HEK293 (cell line): Measurements from ENCODE around the gene USP44.

Experiments used
- CTCF ChIA-PET: fragments of 350-600 bp; formaldehyde crosslinking; extraction: SDS; loops from one replicate; lab custom pipeline; 2021; ENCODE audit warnings: antibody characterized with exemption; lab: Yijun Ruan, JAX
- POLR2A ChIA-PET: fragments of 300-600 bp; formaldehyde crosslinking; extraction: SDS; loops from one replicate; lab custom pipeline; 2020; ENCODE audit warnings: antibody characterized with exemption, inconsistent platforms; lab: Yijun Ruan, JAX
- H3K27ac ChIP-seq: fragments of 200-500 bp; sonication (Bioruptor generic); 2 replicates; pipeline ENCODE4 v1.5.1; 2014; ENCODE audit warnings: low read depth, low read length, control low read depth, inconsistent platforms; ENCODE audit errors: extremely low read depth
- H3K36me3 ChIP-seq, 2 experiments: fragments of 200-500 bp in 1 of 2; sonication (Bioruptor generic) in 1 of 2; 1 replicate in 1 of 2; 2 replicates in 1 of 2; pipeline ENCODE4 v1.5.1; 2014 to 2017; ENCODE audit warnings: inconsistent platforms in 2 of 2, low read length in 2 of 2; ENCODE audit not compliant: control insufficient read depth in 2 of 2, insufficient read depth in 1 of 2
- H3K4me1 ChIP-seq: fragments of 200-500 bp; sonication (Bioruptor generic); 2 replicates; pipeline ENCODE4 v1.5.1; 2014; ENCODE audit warnings: mild to moderate bottlenecking, low read length, inconsistent platforms; ENCODE audit not compliant: control insufficient read depth, insufficient read depth
- H3K4me3 ChIP-seq: 2 replicates; pipeline ENCODE4 v1.5.1; 2011; ENCODE audit warnings: low read depth, mild to moderate bottlenecking, control low read depth, low read length, moderate library complexity
- H3K9me3 ChIP-seq: fragments of 200-500 bp; sonication (Bioruptor generic); 2 replicates; pipeline ENCODE4 v1.5.1; 2014; ENCODE audit warnings: low read depth, low read length, inconsistent platforms; ENCODE audit not compliant: control insufficient read depth, insufficient read depth
- GFI1B ChIP-seq: fragments of 450-650 bp; formaldehyde crosslinking; IDR thresholded peaks from 2 replicates; pipeline ENCODE4 v1.5.1; 2016; ENCODE audit warnings: missing biosample characterization, missing genetic modification characterization
- SP7 ChIP-seq: fragments of 450-650 bp; formaldehyde crosslinking; IDR thresholded peaks from 2 replicates; pipeline ENCODE4 v1.5.1; 2016; ENCODE audit warnings: missing biosample characterization, missing genetic modification characterization
- ZEB2 ChIP-seq: fragments of 450-650 bp; formaldehyde crosslinking; IDR thresholded peaks from 2 replicates; pipeline ENCODE4 v1.5.1; 2016; ENCODE audit warnings: missing biosample characterization, missing genetic modification characterization
- ZFP3 ChIP-seq: fragments of 450-650 bp; formaldehyde crosslinking; IDR thresholded peaks from 2 replicates; pipeline ENCODE4 v1.5.1; 2016; ENCODE audit warnings: low read depth, missing biosample characterization, missing genetic modification characterization
- ZNF121 ChIP-seq: fragments of 450-650 bp; formaldehyde crosslinking; IDR thresholded peaks from 2 replicates; pipeline ENCODE4 v1.5.1; 2016; ENCODE audit warnings: missing biosample characterization, missing genetic modification characterization
- ZNF202 ChIP-seq: fragments of 450-650 bp; formaldehyde crosslinking; IDR thresholded peaks from 2 replicates; pipeline ENCODE4 v1.5.1; 2016; ENCODE audit warnings: missing biosample characterization, missing genetic modification characterization, borderline replicate concordance
- ZNF221 ChIP-seq: fragments of 450-650 bp; formaldehyde crosslinking; IDR thresholded peaks from 2 replicates; pipeline ENCODE4 v1.5.1; 2017; ENCODE audit warnings: missing biosample characterization, missing genetic modification characterization, borderline replicate concordance
- ZNF514 ChIP-seq: fragments of 450-650 bp; formaldehyde crosslinking; IDR thresholded peaks from 2 replicates; pipeline ENCODE4 v1.5.1; 2016; ENCODE audit warnings: missing biosample characterization, missing genetic modification characterization
- ZNF560 ChIP-seq: fragments of 450-650 bp; formaldehyde crosslinking; IDR thresholded peaks from 2 replicates; pipeline ENCODE4 v1.5.1; 2017; ENCODE audit warnings: missing biosample characterization, missing genetic modification characterization, borderline replicate concordance
- ZNF600 ChIP-seq: fragments of 450-650 bp; formaldehyde crosslinking; IDR thresholded peaks from 2 replicates; pipeline ENCODE4 v1.5.1; 2016; ENCODE audit warnings: missing biosample characterization, missing genetic modification characterization
- ZNF623 ChIP-seq: fragments of 450-650 bp; formaldehyde crosslinking; IDR thresholded peaks from 2 replicates; pipeline ENCODE4 v1.5.1; 2016; ENCODE audit warnings: missing biosample characterization, missing genetic modification characterization
- ZNF629 ChIP-seq: fragments of 450-650 bp; formaldehyde crosslinking; IDR thresholded peaks from 2 replicates; pipeline ENCODE4 v1.5.1; 2017; ENCODE audit warnings: missing biosample characterization, missing genetic modification characterization
- ZNF660 ChIP-seq: fragments of 450-650 bp; IDR thresholded peaks from 2 replicates; pipeline ENCODE4 v1.5.1; 2018; ENCODE audit warnings: missing biosample characterization, mild to moderate bottlenecking, missing genetic modification characterization
- ZNF76 ChIP-seq: fragments of 450-650 bp; formaldehyde crosslinking; IDR thresholded peaks from 2 replicates; pipeline ENCODE4; 2016; ENCODE audit warnings: low read depth, missing biosample characterization, missing genetic modification characterization, borderline replicate concordance
- ZXDB ChIP-seq: fragments of 450-650 bp; formaldehyde crosslinking; IDR thresholded peaks from 2 replicates; pipeline ENCODE4 v1.5.1; 2016; ENCODE audit warnings: missing biosample characterization, missing genetic modification characterization
- TF ChIP-seq, protein P1 (sequence below): fragments of 450-650 bp; formaldehyde crosslinking; IDR thresholded peaks from 2 replicates; pipeline ENCODE4 v1.5.1; 2016; ENCODE audit warnings: missing biosample characterization, missing genetic modification characterization
- TF ChIP-seq, protein P2 (sequence below): fragments of 450-650 bp; formaldehyde crosslinking; IDR thresholded peaks from 2 replicates; pipeline ENCODE4 v1.5.1; 2017; ENCODE audit warnings: missing biosample characterization, mild to moderate bottlenecking, missing genetic modification characterization, moderate library complexity
- TF ChIP-seq, protein P3 (sequence below): fragments of 450-650 bp; formaldehyde crosslinking; IDR thresholded peaks from 2 replicates; pipeline ENCODE4 v1.5.1; 2016; ENCODE audit warnings: missing biosample characterization, missing genetic modification characterization

USP44 gene

DNA sequence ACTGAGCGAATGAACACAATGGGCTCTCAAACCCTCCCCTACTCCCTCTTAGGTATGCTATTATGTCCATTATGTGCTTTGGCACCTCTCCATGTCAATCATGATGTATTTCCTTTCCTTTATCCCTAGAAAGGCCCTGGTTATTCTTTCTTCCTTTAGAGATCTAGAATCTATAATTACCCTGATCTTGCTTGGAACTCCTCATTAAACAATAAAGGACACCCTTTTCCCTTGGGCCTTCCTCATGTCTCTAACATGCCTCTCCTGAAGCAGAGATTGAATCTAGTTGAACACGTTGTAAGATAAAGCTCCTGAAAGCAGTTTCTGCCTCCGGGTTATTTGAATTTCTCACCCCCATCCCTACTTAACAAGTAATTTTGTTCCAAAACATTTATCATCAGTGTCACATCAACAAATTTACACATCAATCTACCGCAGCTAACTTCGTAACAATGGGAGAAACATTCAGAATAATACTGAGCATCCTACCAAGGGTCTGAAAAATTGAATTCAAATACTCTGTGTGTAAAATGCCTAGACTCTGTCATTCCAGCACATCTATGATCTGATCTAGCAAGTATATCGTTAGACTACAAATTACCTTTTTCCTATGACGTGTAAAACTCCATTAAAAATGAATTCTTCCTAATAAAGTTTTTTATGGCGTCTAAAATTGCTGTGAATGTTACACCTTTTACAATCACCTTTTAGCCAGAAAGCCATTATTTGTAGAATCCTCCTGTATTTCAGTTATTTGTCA lies 5.4 kb downstream of the USP44 start (continued):
- no peak for TF ChIP-seq ZNF560 (tag by site-specific recombination)
- TF ChIP-seq, protein P1, sequence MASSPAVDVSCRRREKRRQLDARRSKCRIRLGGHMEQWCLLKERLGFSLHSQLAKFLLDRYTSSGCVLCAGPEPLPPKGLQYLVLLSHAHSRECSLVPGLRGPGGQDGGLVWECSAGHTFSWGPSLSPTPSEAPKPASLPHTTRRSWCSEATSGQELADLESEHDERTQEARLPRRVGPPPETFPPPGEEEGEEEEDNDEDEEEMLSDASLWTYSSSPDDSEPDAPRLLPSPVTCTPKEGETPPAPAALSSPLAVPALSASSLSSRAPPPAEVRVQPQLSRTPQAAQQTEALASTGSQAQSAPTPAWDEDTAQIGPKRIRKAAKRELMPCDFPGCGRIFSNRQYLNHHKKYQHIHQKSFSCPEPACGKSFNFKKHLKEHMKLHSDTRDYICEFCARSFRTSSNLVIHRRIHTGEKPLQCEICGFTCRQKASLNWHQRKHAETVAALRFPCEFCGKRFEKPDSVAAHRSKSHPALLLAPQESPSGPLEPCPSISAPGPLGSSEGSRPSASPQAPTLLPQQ = no peak; the same call in 1 of the 2 replicates
- TF ChIP-seq SP7 = peak; percentile 100
- TF ChIP-seq ZNF600 (tag by site-specific recombination) = 0 out of 2 replicates have a peak, but pooled peaks have one; percentile 9
- TF ChIP-seq ZNF629 = peak; percentile 62
- TF ChIP-seq ZXDB (tag by site-specific recombination) = 0 out of 2 replicates have a peak, but pooled peaks have one; percentile 43

DNA sequence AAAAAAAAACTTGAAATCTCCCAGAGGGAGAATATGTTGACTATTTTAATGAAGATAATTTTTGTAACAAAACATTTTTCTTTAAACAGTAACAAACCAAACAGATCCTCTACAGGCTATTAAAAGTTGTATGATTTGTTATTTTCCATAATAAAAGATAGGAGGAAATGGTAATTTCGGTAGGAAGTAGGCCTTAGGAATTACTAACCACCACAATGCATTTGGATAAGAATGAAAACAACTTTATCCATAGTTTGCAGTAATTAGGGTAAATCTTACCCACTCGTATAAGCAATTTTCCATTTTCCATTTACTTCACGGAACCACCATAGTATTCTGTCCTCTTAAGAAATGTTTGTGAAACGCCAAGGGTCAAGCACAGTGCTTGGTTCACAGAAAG lies 6.0 kb downstream of the USP44 start:
- no peak for TF ChIP-seq ZNF514
- TF ChIP-seq ZNF660 (tag by site-specific recombination) = 0 out of 2 replicates have a peak, but pooled peaks have one; percentile 35
- peak overlapping the region; percentile 47; the same call in 1 of the 2 replicates for H3K27ac ChIP-seq
- H3K9me3 ChIP-seq = no peaks in the 10 kb centered on the region
- no peaks in the 10 kb centered on the region for H3K36me3 ChIP-seq
- POLR2A ChIA-PET = interaction anchor here (0.8 kb wide), 1 partner anchor 72 kb away, joined by 3 read pairs; the partner anchor contains the start of gene METAP2
- H3K4me1 ChIP-seq = peaks cover 16% of the 10 kb centered on the region; the same call in 1 of the 2 replicates
- H3K4me3 ChIP-seq = no peak overlapping the region
- CTCF ChIA-PET = interaction anchor here (1.4 kb wide), 1 partner anchor 11 kb away, joined by 9 read pairs; no protein-coding TSS in a partner anchor

DNA sequence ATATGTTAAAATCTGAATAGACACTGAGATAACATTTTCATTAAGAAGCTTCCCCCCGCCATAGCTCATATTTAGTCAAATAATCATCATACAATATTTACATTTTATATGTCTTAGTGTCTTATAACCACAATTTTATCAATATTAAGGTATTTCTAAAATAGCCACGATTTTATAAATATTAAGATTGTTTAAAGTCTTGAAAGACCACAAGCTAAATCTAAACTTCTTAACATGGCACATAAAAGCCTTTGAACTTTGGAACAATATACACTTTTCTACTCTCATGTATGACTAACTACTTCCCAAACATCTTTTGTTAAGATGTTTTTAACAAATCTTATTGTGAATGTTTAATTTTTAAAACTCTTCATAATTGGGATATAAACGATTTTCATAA lies 6.5 kb downstream of the USP44 start:
- POLR2A ChIA-PET = interaction anchor here (0.8 kb wide), 1 partner anchor 71 kb away, joined by 3 read pairs; the partner anchor contains the start of gene METAP2
- H3K27ac ChIP-seq = no peak overlapping the region

DNA sequence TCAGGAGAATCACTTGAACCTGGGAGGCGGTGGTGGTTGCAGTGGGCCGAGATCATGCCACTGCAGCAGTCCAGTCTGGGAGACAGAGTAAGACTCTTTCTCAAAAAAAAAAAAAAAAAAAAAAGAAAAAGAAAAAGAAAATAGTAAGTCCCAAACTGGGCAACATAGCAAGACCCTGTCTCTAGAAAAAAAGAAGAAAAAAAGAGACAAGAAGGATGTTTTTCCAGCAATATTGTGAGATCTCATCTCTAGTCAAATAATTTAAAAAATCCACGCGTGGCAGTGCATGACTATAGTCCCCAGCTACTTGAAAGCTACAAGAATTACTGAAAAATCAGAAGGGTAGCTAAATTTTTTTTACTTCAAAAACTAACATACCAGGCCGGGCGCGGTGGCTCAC lies 8.0 kb downstream of the USP44 start:
- TF ChIP-seq ZNF121 (tag by site-specific recombination) = peak; percentile 72
- no peak for TF ChIP-seq ZNF221
- no peaks in the 10 kb centered on the region for H3K36me3 ChIP-seq
- no peak overlapping the region for H3K27ac ChIP-seq
- POLR2A ChIA-PET = no interaction called here
- H3K4me1 ChIP-seq = peaks cover 20% of the 10 kb centered on the region; the same call in 1 of the 2 replicates
- no peak overlapping the region for H3K4me3 ChIP-seq
- CTCF ChIA-PET = interaction anchor here (0.6 kb wide), 1 partner anchor 8 kb away, joined by 3 read pairs; no protein-coding TSS in a partner anchor
- H3K9me3 ChIP-seq = no peaks in the 10 kb centered on the region

More for the DNA sequence above, 6.5 kb downstream of the USP44 start:
- Histone ChIP-seq H3K36me3 (no peaks in the 10 kb centered on the region), H3K4me3 (no peak overlapping the region), H3K9me3 (no peaks in the 10 kb centered on the region), H3K4me1 (peaks cover 16% of the 10 kb centered on the region; the same call in 1 of the 2 replicates)
- CTCF ChIA-PET = interaction anchor here (1.4 kb wide), 1 partner anchor 10 kb away, joined by 9 read pairs; no protein-coding TSS in a partner anchor
- no peak for TF ChIP-seq ZFP3 (tag by site-specific recombination)
- TF ChIP-seq GFI1B (tag by site-specific recombination) = no peak

DNA sequence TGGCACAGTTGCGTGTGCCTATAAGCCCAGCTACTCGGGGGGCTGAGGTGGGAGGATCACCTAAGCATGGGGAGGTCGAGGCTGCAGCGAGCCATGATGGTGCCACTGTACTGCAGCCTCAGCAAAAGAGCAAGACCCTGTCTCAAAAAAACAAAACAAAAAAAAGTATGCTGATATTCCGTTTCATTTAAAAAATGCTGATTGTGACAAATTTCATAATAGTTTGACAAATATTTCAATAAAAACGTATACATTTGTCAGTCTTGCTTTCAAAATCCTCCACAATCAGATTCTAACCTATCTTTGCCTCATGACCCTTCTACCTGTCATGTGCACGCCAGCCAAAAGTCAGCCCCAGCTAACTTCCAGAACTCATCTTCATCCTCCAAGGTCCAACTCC lies 9.8 kb downstream of the USP44 start:
- no peak for TF ChIP-seq ZEB2 (tag by site-specific recombination)
- no peak for TF ChIP-seq ZNF202
- no peak for TF ChIP-seq ZNF221
- TF ChIP-seq ZNF623 (tag by site-specific recombination) = no peak
- TF ChIP-seq, protein P2, sequence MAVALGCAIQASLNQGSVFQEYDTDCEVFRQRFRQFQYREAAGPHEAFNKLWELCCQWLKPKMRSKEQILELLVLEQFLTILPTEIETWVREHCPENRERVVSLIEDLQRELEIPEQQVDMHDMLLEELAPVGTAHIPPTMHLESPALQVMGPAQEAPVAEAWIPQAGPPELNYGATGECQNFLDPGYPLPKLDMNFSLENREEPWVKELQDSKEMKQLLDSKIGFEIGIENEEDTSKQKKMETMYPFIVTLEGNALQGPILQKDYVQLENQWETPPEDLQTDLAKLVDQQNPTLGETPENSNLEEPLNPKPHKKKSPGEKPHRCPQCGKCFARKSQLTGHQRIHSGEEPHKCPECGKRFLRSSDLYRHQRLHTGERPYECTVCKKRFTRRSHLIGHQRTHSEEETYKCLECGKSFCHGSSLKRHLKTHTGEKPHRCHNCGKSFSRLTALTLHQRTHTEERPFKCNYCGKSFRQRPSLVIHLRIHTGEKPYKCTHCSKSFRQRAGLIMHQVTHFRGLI (tag by site-specific recombination) = no peak
- TF ChIP-seq, protein P3, sequence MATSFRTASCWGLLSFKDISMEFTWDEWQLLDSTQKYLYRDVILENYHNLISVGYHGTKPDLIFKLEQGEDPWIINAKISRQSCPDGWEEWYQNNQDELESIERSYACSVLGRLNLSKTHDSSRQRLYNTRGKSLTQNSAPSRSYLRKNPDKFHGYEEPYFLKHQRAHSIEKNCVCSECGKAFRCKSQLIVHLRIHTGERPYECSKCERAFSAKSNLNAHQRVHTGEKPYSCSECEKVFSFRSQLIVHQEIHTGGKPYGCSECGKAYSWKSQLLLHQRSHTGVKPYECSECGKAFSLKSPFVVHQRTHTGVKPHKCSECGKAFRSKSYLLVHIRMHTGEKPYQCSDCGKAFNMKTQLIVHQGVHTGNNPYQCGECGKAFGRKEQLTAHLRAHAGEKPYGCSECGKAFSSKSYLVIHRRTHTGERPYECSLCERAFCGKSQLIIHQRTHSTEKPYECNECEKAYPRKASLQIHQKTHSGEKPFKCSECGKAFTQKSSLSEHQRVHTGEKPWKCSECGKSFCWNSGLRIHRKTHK (tag by site-specific recombination) = no peak
- no peak for TF ChIP-seq ZNF76 (tag by site-specific recombination)
- no peak overlapping the region for H3K4me3 ChIP-seq
- ChIA-PET POLR2A (no interaction called here), CTCF (no interaction called here)
- H3K4me1 ChIP-seq = peaks cover 13% of the 10 kb centered on the region; the same call in 1 of the 2 replicates
- H3K36me3 ChIP-seq = no peaks in the 10 kb centered on the region
- no peak overlapping the region for H3K27ac ChIP-seq
- no peaks in the 10 kb centered on the region for H3K9me3 ChIP-seq
